NCI-H2196 treated with DMSO at 0.1 percent for 48 hours (cell line): Measurements from ENCODE around the gene ZNF746.

Experiments
- DNase-seq: peaks from one replicate; lab custom pipeline; 2025; ENCODE audit not compliant: unreplicated experiment; lab: John Stamatoyannopoulos, UW

ZNF746 gene

DNA sequence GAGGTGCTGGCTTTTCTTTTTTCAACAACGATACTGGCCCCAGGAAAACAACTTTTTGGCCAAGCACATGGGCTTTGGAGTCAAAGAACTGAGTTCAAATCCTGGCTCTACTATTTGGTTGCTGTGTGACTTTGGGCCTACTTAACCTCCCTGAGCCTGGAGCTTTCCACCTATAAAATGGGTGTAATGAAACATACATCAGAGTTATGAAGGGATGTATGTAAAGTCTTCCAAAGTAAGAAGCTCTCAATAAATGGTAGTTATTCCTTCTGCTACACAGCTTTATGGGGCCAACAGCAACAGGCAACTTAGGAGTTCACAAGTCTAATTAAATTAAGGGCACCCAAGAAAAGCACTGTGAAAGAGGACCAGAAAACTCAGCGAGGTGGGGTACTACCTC is 69.7 kb downstream of the ZNF746 start:
- DNase-seq: no peak

DNA sequence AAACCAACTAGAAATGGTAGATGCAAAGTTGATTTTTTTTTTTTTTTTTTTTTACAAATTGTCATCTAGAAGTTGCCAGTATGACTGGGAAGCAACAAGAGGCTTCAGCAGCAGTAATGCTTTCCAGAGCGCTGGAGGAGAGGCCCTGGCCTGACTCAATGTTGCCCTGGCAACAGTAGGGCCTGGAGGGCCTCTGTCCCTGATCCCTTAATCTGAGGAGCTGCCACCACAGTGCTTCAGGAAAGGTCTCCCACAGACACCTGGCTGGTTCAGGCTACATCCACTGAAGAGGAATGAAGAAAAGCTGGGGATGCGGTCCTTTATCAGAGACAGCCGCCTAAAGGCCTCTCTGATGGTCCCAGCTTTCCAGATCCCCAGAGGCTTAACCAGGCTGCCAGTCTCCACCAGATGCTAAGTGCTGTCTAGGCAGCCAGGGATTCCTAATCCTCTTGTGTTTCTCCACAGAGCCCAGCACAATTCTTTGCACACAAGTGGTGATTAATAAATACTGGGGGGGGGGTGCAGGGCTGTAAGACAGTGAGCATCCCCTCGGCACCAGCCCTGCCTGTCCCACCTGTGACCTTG is 70.4 kb downstream of the ZNF746 start:
- no peak for DNase-seq

DNA sequence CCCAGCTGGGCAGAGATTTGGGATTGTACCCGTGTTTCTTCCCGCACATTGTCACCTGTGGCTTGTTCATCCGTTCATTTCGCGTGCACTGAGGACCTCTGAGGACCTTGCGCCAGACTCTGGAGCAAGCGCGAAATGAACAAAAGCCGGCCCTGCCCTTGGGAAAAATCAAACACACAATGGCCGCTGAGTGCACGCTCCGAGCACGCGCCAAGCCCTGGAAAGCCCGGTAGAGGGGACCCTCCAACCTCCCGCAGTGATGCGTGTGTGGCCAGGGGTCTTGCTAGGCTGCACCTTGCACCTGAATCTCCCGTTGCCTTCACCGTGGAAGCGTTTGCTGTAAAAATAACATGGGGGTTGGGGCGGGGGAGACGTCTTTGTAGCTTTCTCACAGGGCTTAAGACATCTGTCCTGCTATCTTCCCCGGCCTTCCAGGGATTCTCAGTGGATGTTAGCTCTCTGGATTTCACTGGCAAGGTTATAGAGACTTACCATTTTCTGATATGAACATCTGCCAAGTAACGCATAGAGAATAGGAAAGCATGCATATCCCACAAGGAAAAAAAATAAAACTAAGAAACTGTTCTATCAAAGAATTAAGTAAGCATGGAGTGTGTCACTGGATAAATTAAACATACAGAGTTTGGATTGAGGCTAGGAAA is 74.0 kb downstream of the ZNF746 start:
- DNase-seq: no peak

DNA sequence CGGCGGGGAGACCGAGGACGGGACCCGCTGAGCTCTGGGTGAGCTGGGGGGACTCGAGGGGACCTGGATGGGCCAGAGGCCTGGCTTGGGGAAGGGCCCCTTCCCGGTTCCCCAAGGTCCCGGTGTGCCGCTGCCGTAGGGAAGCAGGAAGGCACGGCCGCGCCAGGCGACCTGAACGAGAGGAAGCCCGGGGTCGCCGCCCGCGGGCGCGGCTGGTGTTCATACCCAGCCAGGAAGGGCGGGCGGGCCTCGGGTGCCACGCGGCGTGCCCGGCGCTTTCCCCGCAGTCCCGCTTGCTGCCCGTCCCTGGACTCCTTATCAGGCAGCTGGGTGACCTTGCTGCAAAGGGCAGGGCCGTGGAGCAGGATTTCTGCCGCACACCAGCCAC is 74.7 kb downstream of the ZNF746 start:
- DNase-seq: no peak
